Rectal smooth muscle tissue (tissue), 1 donor: ENCODE measurements around the gene RNF44.

Source experiments
- H3K27ac ChIP-seq: one replicate; pipeline ENCODE4 v1.7.0; 2013; ENCODE audit warnings: low read depth, low read length, inconsistent platforms
- H3K27me3 ChIP-seq: one replicate; pipeline ENCODE4 v1.7.0; 2013; ENCODE audit warnings: low read length; ENCODE audit not compliant: control insufficient read depth, insufficient read depth
- H3K36me3 ChIP-seq: one replicate; pipeline ENCODE4 v1.7.0; 2013; ENCODE audit warnings: low read length; ENCODE audit not compliant: control insufficient read depth, insufficient read depth
- H3K4me1 ChIP-seq: one replicate; pipeline ENCODE4 v1.7.0; 2013; ENCODE audit warnings: low read length; ENCODE audit not compliant: control insufficient read depth, insufficient read depth
- H3K4me3 ChIP-seq: one replicate; pipeline ENCODE4 v1.7.0; 2013; ENCODE audit warnings: low read length
- H3K9ac ChIP-seq: one replicate; pipeline ENCODE4 v1.7.0; 2013; ENCODE audit warnings: low read length

RNF44 gene

DNA sequence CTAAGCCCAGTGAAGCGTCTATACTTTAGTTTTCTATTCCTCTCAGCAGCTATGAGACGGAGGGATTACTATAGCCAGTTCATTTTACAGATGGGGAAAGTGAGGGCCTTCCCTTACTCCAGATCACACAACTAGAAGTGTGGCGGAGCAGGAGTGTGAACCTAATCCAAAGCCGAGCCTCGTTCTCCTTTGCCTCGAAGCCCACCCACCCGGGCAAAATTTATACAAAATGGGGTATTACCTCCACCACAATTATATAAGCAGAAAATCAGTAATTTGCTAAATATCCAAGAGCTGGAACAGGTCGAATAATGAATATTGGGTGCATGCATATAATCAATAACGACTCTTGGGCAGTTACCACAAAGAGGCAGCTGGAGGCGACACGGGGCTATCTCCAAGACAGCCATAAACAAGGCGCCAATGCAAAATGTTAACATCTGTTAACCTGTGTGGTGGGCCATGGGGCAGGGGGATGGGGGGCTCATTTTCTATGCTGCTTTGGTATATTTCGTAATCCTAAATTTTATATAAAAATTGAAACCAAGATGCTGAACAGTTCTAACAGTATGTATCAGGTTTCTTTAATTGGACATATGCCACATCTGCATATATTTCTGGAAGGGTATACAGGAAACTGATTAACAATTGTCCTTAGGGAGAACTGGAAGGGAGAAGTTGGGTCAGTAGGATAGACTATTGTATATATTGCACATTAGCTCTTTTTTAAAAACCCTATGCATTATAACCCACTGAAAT is 1.2 kb upstream of the RNF44 start:
- H3K4me3 ChIP-seq, result peak overlapping the region; percentile 31
- peaks cover 22% of the 10 kb centered on the region for H3K4me1 ChIP-seq

DNA sequence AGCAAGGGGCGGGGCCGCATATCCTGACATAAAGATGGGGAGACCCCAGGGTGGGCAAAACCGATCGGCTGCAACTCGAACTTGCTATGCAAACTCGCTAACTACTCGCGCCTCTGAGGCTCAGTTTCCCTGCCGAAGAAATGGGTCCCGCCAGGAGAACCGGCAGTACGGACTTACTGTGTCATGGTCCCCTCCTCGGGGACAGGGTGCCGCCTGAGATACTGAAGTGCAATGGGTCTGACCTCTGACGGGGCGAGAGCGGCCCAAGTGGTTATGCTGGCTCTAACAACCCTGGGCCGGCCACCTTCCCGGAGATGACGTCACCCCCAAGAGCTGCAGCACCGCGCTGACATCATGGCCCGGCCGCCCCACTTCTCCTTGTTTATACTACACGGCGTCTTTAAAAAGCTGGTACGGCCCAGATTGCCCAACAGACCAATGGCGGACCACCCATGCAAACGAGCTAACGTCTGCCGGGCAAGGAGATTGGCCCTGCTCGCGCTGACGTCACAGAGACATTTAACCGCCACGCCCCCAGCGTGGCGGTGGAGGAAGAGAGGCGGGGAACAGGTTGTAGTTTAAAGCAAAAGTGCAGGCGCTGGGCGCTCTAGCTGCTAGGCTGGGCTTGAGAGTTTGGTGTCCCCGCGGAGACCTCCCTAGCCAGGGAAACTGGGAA is 490 bp upstream of the RNF44 start:
- Histone ChIP-seq H3K27me3 (no peaks in the 10 kb centered on the region), H3K9ac (peak overlapping the region; percentile 95), H3K4me3 (peak overlapping the region; percentile 96), H3K36me3 (no peaks in the 10 kb centered on the region), H3K27ac (peak overlapping the region; percentile 99), H3K4me1 (peaks cover 24% of the 10 kb centered on the region)

More for the DNA sequence above, 1.2 kb upstream of the RNF44 start:
- no peaks in the 10 kb centered on the region for H3K27me3 ChIP-seq
- H3K36me3 ChIP-seq, result no peaks in the 10 kb centered on the region
- peak overlapping the region; percentile 73 for H3K27ac ChIP-seq
- H3K9ac ChIP-seq, result no peak overlapping the region

DNA sequence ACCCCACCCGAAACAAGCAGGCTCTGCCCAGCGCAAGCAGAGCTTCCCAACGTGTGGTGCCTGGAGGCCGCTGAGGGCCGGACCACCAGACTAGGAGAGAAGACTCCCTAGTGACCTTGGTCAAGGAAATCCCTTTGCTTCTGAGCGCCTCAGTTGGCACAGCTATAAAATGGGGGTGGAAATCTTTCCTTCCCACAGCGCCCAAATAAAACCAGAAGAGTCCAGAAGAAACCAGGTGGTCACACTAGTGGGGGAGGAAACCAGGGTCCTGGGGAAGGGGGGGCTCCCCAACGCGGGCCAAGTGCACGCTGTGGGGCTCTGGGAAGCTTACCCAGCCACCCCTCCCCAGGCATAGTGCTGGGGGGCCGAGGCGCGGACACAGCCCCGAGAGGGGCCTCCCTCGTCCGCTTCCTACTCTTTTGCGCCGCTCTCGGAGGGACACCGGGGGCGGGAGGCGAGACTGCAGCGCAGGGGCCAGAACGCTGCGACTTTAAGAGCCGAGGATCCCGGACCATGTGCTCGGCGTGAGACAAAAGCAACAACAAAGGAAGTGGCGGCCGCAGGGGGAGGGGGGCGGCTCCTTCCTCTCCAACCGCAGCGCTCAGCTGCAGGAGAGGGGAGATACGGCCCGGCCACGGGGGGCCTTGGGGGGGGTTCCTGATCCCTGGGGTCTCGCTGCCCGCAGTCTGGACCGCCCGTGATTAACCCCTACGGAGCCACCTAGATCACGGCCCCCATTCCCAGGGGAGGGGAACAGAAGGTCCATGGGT is 885 bp downstream of the RNF44 start:
- peak overlapping the region; percentile 85 for H3K4me3 ChIP-seq
- H3K36me3 ChIP-seq, result no peaks in the 10 kb centered on the region
- H3K4me1 ChIP-seq, result peaks cover 30% of the 10 kb centered on the region
- H3K27ac ChIP-seq, result peak overlapping the region; percentile 99
- H3K27me3 ChIP-seq, result no peaks in the 10 kb centered on the region
- peak overlapping the region; percentile 85 for H3K9ac ChIP-seq

DNA sequence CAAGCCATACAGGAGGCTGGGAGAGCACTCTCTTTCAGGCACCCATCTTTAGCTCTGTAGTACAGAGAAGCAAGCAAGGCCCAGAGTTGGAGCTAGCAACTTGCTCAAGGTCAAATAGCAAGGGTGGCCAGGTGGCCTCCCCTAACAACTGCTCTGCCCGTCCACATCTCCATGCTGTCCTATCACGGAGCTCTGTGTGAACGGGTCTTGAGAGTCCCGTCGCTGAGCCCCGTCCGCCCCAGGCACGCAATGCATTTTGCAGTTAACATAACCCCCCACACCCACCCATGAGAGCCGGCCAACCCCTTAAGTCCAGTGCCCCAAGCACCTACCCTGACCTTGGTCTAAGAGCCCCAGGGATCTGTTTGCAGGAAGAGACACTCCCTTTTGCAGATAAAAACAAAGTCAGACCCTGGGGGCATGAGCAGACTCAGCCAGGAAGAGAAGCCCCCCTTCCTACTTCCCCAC is 1.5 kb downstream of the RNF44 start:
- H3K9ac ChIP-seq, result peak overlapping the region; percentile 85
- peak overlapping the region; percentile 85 for H3K4me3 ChIP-seq
- H3K27ac ChIP-seq, result peak overlapping the region; percentile 99
- H3K36me3 ChIP-seq, result no peaks in the 10 kb centered on the region
- peaks cover 30% of the 10 kb centered on the region for H3K4me1 ChIP-seq
- no peaks in the 10 kb centered on the region for H3K27me3 ChIP-seq

DNA sequence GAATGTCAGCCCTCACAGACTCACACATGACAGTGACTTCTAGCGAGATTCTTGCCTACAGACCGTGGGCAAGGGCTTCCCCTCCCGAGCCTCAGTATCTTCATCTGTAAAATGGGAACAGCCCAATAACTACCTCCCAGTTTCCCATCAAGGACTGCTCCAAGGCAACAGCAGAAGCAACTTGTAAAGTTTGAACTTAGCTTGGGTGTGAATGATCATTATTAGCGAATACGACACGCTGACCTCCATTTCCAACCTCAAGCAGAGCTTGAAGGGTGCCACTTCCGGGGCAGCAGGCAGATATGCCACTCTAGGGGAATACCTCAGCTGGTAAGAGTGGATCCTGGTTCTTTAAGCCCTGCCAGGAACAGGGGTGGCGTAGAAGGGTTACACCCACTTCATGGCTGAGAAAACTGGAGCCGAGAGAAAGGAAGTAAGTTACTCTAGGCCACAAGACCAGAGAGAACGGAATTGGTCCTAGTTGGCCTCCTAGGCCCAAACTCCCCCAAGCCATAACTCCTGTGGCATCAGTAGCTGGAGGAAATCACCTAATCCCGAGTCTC is 2.0 kb downstream of the RNF44 start:
- H3K4me3 ChIP-seq, result peak overlapping the region; percentile 85
- no peaks in the 10 kb centered on the region for H3K36me3 ChIP-seq
- peak overlapping the region; percentile 85 for H3K9ac ChIP-seq
- peaks cover 33% of the 10 kb centered on the region for H3K4me1 ChIP-seq
- H3K27ac ChIP-seq, result peak overlapping the region; percentile 99
- no peaks in the 10 kb centered on the region for H3K27me3 ChIP-seq

DNA sequence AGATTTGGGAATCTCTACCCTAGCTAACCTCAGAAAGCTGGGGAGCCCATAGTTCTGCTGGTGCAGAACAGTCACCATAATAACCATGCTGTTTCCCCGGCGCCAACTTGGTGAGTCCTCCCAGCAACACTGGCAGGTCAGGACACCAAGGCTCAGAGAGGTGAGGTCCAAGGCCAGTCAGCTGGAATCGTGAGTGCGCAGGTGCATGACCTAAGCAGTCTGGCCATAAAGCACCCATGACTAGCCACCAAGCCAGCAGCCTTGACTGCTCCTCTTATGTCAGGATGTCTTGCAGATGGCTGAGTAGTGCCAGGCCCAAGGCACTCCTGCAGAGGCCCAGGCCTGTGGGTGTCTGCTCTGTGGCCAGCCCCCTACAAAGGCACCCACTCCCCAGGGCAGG is 2.6 kb downstream of the RNF44 start:
- Histone ChIP-seq H3K9ac (peak overlapping the region; percentile 29), H3K36me3 (peaks cover 3% of the 10 kb centered on the region), H3K27me3 (no peaks in the 10 kb centered on the region), H3K4me3 (peak overlapping the region; percentile 85), H3K27ac (peak overlapping the region; percentile 99), H3K4me1 (peaks cover 33% of the 10 kb centered on the region)

DNA sequence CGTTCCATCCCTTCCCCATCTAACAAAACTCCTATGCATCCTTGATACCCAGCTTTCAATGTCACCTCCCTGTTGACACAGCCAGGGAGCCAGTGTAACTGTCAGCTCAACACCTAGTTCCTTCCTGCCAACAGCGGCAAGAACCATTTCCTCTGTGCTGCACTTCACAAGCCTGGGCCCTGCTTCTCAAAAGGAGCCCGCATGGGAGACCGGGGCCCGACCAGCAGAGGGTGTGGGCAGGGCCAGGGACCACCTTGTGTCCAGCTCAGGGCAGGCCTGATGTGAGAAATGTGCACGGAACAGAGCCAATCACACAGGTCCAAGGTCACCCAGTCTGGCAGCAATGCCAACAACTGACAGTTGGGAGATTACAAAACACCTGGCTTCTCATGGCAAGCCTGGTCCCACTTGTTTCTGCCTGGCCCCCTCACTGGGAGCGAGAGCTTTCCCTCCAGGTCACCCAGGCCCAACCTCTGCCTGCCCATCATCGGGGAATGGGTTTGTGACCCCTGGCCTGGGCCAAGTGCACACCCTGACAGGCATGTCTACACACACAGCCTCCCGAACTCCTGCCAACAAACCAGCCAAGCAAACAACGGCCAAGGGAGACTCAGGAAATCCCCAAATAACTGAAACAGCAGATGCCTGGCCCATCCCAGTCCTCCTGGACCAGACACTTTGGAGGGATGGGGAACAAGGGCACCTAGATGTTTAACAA is 3.1 kb downstream of the RNF44 start:
- Histone ChIP-seq H3K36me3 (peaks cover 8% of the 10 kb centered on the region), H3K4me1 (peaks cover 33% of the 10 kb centered on the region), H3K4me3 (peak overlapping the region; percentile 85), H3K9ac (no peak overlapping the region), H3K27me3 (no peaks in the 10 kb centered on the region), H3K27ac (peak overlapping the region; percentile 99)

DNA sequence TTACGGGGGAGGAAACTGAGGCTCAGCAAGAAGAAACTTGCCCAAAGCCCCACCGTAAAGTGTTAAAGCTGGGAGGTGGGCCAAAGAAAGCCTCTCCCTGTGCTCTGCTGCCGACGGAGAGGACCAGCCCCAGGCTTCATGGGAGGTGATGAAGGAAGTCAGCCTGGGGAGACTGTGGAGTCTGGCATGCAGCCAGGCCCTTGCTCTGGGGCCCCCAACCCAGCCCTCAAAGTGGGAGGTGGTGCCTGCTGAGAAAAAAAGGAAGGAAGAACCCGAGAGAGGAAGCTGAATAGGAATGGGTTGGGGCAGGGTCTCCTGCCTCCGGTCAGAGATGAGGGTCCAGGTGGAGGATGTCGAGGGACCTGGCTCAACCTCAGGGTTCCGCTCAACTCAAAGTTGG is 3.8 kb downstream of the RNF44 start:
- no peaks in the 10 kb centered on the region for H3K27me3 ChIP-seq
- H3K27ac ChIP-seq, result peak overlapping the region; percentile 99
- H3K4me3 ChIP-seq, result peak overlapping the region; percentile 85
- no peak overlapping the region for H3K9ac ChIP-seq
- peaks cover 33% of the 10 kb centered on the region for H3K4me1 ChIP-seq
- peaks cover 14% of the 10 kb centered on the region for H3K36me3 ChIP-seq

DNA sequence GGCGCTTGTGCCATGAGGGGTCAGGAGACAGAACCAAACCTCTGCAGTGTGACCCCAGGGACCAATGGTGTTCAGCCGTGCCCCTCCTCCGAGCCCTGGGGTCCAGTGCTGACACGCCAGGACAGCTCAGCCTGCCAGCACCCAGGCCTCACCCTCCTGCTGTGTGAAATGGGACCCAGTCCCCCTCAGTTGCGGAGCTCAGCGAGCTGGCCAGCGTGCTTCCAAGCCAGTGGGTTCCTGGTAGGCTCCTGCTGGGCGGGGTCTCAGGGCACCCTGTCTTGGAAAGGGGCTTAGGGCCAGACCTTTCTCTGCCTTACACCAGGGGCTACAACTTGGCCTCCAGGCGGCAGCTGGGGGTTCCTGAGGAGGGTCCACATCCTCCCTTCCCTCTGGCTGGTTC is 4.4 kb downstream of the RNF44 start:
- Histone ChIP-seq H3K27me3 (no peaks in the 10 kb centered on the region), H3K4me1 (peaks cover 33% of the 10 kb centered on the region), H3K4me3 (peak overlapping the region; percentile 10), H3K9ac (no peak overlapping the region), H3K36me3 (peaks cover 17% of the 10 kb centered on the region), H3K27ac (no peak overlapping the region)

DNA sequence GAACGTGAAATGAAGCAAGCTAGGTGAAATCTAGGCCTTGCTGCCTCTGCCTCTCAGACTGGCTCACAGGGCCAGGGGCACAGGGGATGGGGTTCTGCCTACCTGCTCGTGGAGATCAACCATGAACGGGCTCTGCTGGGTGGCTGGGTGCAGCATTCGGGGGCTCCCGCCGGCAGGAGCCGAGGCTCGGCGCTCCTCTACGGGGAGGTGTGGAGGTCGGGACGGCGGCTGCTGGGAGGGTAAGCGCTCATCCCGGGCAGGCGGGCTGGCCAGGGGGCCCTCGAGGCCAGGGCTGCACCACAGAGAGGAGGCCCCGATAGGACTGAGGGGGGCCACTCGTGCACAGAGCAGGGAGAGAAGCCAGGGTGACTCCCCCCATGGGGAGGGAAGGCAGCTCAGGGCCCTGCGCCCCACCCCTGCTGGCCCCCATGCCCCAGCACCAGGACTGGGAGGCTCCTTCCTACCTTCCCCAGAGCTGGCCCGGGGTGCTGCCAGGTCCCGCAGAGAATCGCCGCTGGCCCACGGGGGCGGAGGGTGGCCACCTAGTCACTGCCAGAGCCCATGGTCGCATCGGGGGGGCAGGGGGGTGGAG is 5.2 kb downstream of the RNF44 start:
- H3K36me3 ChIP-seq, result peaks cover 22% of the 10 kb centered on the region
- H3K4me1 ChIP-seq, result peaks cover 33% of the 10 kb centered on the region
- no peak overlapping the region for H3K4me3 ChIP-seq
- no peaks in the 10 kb centered on the region for H3K27me3 ChIP-seq
- peak overlapping the region; percentile 24 for H3K27ac ChIP-seq
- no peak overlapping the region for H3K9ac ChIP-seq

DNA sequence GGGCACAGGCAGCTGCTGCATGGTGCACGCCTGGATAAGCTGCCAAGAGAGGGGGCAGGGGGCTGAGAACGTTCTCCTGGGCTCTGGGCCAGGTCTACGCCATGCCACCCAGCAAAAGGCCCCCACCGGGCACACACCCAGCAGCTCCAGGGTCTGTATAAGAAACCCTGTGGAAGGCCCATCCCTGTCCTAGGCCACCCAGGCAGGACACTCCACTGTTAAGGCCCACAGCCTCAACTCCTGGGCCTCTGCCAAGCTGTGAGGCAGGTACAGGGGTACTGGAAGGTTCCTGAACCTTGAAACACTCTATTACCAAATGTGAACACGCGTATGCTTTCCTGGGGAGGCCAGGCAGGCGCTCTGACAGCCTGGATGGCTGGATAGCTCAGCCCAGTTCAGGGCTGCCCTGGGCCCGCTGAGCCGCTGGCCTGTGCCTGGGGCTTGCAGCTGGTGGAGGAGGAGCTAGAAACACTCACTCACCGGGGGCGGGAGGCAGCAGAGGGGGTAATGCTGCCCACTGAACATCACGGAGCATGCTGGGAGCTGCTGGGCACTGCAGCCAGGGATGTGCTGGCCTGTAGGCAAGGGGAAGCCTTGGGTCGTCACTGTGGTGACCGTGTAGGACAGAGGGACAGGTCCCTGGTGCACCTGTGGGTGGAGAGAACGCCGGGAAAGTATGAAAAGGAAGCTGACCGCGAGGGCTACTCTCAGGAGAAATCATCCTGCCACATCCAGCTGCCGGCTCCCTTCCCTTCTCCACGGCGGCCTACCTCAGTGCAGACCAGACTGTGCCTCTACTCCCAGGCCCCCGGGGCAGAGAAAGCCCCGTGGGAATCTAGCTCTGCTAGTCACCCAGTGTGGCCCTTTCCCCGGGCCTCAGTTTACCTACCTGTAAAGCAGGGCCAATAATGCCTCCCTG is 6.0 kb downstream of the RNF44 start:
- Histone ChIP-seq H3K9ac (no peak overlapping the region), H3K4me1 (peaks cover 33% of the 10 kb centered on the region), H3K36me3 (peaks cover 22% of the 10 kb centered on the region), H3K27ac (peak overlapping the region; percentile 24), H3K4me3 (no peak overlapping the region), H3K27me3 (no peaks in the 10 kb centered on the region)
